Activated T-cell treated with anti-CD3 and anti-CD28 coated beads, Interleukin-2, amount 50 U/mL, for 1 hour (primary cell): ENCODE measurements around the gene PARP8.
"Not testable (repeated sequence)": the region's sequence is repeated elsewhere in the genome, so short reads cannot be mapped to it uniquely, and the experiment has no call there.

Experiments used
- DNase-seq: peaks from one replicate; pipeline ENCODE4 v3.0.0-alpha.2; 2020

PARP8 gene

DNA sequence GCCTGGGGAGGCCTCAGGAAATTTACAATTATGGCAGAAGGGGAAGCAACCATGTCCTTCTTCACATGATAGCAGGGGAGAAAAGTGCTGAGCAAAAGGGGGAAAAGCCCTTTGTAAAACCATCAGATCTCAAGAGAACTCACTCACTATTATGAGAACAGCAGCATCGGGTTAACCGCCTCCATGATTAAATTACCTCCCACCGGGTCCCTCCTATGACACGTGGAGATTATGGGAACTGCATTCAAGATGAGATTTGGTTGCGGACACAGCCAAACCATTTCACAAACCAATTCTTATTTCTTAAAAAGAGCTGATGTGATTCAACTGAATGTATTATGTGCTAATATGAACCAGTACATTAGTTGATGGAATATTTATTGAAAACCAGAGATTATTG lies 63.9 kb downstream of the PARP8 start:
- DNase-seq = no peak

DNA sequence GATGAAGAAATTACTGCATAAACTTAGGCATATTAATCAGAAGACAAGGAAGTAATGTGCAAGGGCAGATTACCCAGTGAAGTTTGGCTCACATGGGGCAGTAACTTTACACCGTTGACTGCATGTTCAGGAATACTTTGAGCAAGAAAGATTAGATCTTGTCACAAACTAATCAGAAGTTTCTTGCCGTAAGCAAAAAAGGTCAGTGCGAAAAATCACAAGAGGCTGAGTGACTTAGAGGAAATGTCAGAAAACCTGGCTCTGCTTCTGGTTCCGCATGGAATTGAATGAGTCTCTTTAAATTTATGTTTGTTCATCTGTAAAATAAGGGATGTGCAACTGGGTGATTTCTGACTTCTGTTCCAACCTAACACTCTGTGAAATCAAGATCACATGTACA lies 64.4 kb downstream of the PARP8 start:
- DNase-seq = no peak

GRCh38 chr5:50733741-50734140 lies 67.3 kb downstream of the PARP8 start:
- DNase-seq = no peak

DNA sequence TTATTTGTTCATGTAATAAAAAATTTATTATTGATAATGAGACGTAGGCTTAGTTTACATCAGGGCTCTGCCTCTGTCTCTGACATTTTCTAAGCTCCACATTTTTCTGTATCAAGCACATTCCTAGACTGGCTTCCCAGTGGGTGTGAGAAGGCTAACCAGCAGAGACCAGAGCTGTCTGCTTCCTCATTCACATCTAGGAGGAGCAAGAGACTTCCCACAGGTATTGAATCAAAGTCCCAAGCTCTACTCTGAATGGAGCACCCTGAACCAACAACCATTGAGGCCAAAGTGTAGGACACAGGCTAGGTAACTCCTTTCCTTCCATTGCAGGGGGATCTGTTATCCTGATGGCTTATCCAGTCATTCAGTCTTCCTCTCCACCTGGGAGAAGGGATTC lies 72.4 kb downstream of the PARP8 start:
- no peak for DNase-seq

DNA sequence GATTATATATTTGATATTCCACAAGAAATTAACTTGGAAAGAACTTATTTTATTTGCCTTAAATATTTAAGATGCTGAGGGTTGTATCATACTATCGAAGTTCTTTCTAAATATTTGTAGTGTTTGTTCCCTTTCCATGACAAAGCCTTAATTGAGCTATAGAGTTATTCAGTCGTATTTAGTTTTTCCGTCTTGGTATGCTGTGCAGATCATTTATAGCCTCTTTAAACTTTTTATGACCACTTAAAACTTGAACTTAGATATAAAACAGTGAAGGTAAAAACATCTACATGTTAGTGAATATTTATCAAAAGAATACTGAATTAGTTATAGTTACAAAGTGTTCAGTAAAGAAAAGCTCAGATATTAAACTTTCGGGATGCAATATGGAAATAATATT lies 74.4 kb downstream of the PARP8 start:
- DNase-seq = no peak

DNA sequence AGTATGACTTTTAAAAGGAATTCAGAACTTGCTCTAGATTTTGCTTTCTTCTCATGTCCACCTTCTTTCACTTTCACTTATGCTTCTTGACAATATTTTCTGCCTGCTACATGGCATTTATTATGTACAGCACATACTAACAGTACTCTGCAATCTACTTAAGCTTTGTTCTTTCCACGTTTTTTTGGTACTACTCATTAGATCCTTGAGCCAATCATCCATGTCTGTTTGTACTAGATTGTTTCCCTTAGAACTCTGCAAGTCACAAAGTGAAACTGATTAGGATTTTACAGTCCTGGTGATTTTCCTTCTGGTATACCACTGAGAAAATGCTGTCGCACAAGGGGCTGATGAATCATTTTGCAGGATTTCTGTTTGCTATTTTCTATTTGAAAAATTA lies 78.3 kb downstream of the PARP8 start:
- no peak for DNase-seq

DNA sequence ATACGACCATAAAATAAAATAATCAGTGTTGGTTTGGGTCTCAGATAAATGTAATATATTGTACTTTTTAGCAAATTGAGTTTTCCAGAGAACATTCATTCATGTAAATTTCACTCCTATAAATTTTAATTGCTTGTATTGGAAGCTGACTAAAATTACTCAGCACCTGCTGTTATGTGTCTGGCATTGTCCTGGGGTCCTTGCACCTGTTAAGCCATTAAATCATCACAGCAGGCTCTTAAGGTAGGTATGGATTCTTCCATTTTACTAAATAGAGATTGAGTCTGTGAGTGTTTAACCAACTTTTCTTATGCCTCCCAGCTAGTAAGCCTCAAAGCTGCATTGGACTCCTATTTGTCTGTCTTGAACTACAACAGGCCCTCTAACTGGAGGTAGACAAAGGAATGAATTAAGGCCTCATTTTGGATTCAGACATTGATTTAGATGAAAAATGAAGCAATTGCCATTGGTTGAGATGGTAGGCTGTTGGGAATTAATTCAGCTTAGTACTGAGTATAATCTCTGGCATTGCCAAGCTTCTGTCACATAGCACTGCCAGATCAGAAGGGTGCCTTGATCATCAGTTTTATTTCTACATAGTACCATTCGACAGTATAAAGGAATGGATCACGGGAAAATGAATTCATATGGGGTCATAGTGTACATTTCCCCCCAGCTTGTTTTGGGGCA lies 78.9 kb downstream of the PARP8 start:
- DNase-seq = no peak

DNA sequence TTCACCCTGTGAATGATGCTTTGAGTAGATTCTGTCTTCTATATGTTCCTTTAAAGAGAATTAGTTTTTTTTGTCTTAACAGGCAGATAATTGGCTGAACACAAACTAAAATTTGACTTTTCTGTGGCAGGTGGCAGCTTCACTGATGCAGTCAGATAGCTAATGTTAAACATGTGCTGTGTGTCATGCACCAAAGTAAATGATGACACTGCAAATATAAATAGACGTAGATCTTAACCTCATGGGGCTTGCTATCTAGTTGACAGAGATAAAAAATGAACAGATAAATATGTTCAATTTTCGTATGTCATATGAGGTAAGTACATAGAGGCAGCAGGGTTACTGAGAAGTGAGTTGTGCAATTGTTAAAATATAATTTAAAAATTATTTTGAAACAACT lies 82.7 kb downstream of the PARP8 start:
- DNase-seq = no peak

- DNase-seq = no peak
Measured at GRCh38 chr5:50749873-50750272, 83.4 kb downstream of the PARP8 start.

DNA sequence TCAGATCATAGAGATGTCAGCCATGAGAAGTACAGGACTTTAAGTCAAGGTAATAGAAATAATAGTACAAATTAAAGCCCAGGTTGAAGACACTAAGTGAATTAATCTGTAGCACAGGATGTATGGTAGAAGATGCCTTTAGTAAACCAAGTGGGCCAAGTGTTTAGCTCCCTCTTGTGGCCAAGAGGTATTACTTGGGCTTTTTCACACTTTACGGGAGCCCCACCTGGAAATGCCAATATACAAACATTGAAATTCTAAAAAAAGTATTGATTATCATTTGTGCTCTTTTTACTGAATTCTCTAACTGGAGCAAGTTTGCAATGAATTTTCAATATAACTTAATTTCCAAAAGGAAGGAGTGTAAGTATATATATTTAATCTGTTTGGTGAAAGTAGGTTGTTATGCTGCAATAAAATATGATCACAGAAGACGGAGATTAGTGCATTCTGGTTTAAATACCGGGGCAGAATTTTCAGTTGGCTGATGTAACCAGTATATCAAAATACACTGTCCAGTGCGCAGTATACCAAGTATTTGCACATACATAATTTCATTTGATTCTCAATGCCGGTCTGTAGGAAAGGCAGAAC lies 84.7 kb downstream of the PARP8 start:
- DNase-seq = no peak

DNA sequence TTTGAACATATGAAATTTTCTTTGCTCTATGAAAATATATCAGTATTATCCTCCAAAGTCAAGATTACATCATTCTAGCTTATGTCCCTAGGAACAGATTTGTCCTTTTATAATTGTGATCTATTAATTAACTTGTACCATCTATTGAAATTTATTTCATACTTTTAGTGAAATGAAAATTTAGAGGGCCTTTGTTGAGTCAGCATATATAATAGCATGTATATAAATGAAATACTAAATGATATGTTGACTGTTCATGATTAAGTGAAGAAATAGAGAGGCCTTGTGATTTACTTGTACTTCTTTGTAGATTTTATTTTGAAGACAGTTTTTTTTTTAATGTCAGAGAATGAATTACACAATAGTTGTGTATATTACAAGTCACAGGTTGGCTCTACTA lies 86.4 kb downstream of the PARP8 start:
- no peak for DNase-seq

DNA sequence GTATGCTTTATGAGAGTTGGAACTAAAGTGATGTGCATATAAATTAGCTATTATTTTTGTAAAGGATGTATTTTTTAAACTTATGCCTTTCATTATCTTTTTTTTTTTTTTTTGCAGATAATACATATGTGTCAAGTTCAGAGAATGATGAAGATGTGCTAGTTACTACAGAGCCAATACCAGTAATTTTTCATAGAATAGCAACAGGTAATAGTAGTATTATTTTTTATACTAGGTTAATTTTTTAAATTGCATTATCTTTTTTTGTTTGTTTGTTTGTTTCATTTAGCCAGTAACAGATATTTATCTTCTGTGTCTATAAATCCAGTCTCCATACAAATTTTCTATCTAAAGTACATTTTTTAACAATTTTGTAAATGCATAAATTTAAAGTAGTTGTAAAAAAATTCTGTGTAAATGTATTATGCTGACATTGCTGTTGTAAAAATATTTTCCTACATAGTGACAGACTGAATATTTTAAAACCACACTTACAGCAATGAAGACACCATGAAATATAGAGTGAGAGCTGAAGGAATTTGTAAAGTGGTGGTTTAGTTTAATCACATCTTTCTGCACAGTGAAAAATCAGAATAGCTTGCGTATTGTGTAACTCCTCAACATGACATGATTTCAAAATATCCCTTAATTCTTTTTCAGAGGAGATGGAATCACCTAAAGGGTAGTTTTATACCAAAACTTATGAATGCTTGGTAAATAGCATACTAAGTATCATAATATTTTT lies 93.3 kb downstream of the PARP8 start:
- no peak for DNase-seq

GRCh38 chr5:50763351-50763750 lies 96.9 kb downstream of the PARP8 start:
- DNase-seq = no peak

GRCh38 chr5:50763846-50764245 lies 97.4 kb downstream of the PARP8 start:
- no peak for DNase-seq

DNA sequence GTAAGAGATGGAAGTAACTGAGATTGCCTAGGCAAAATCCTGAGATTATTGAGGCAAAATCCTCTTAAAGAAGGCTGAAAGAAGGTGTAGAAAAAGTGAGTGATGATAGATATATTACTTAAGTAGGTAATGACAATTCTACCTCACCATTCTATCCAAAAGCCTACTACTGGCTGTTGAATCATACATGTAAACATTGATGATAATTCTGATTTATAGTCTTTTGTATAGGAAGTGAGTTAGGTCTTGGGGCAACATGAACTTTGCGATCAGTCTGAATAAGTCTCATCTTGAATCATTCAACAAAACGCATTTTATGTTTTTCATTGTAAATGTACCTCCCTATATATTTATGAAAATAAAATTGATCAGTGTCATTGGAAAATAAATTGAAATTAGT lies 99.6 kb downstream of the PARP8 start:
- DNase-seq = no peak

DNA sequence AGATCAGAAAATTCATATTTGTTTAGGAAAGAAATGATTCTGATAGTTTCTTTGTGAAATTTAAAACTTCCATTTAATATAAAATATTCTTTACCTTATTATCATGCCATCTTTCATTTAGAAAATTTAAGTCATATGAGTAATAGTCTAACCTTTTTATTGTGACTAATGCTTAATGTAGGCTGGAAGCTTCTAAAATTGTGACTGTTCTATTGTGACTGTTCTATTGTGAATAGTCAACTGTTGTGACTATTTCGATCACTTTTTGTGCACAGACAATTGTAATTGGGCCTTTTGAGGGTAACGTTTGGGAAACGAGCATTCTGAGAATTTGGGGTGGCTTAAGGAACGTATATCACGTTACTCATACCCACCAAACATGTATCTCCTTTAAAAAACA lies 100.0 kb downstream of the PARP8 start:
- no peak for DNase-seq

- no peak for DNase-seq
Measured at GRCh38 chr5:50766967-50767366, 100.5 kb downstream of the PARP8 start.

- DNase-seq = no peak
Measured at GRCh38 chr5:50767588-50767987, 101.2 kb downstream of the PARP8 start.

DNA sequence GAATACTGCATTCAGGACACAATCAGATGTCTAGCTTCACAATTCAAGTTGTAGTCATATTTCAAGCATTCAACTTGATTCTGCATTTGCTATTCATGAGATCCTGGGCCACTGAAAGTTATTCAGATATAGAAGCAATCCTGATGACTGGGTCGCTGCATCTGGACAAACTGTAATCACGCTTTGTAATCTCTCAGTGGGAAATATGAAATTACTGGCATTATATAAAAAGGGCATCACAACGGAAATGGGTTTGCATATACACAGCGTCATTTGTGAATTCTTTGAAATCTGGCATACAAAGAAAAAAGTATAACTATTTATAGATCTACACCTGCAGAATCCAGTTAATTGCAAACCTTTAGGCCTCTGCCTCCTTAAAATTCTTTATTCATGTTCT lies 102.2 kb downstream of the PARP8 start:
- no peak for DNase-seq

DNA sequence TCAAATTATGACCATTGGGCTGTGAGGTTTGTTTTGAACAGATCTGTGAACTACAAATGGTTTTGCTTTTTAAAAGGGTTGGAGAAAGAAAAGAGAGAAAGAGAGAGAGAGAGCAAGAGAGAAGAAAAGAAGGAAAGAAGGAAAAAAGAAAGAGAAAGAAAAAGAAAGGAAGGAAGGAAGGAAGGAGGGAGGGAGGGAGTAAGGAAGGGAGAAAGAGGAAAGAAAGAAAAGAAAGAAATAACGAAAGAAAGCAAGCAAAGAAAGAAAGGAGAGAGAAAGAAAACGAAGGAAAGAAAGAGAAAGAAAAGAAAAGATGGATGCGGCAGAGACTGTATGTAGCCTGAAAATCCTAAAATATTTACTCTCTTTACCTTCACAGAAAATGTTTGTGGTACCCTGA lies 104.0 kb downstream of the PARP8 start:
- DNase-seq = no peak

DNA sequence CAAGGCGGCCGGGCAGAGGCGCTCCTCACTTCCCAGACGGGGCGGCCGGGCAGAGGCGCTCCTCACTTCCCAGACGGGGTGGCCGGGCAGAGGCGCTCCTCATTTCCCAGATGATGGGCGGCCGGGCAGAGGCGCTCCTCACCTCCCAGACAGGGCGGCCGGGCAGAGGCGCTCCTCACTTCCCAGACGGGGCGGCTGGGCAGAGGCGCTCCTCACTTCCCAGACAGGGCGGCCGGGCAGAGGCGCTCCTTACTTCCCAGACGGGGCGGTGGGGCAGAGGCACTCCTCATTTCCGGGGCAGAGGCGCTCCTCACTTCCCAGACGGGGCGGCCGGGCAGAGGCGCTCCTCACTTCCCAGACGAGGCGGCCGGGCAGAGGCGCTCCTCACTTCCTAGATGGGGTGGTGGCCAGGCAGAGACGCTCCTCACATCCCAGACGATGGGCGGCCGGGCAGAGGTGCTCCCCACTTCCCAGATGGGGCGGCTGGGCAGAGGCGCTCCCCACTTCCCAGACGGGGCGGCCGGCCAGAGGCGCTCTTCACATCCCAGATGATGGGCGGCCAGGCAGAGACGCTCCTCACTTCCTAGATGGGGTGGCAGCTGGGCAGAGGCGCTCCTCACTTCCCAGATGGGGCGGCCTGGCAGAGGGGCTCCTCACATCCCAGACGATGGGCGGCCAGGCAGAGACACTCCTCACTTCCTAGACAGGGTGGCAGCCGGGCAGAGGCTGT lies 108.2 kb downstream of the PARP8 start:
- not testable (repeated sequence) for DNase-seq

GRCh38 chr5:50786073-50786472 lies 119.6 kb downstream of the PARP8 start:
- DNase-seq = no peak

DNA sequence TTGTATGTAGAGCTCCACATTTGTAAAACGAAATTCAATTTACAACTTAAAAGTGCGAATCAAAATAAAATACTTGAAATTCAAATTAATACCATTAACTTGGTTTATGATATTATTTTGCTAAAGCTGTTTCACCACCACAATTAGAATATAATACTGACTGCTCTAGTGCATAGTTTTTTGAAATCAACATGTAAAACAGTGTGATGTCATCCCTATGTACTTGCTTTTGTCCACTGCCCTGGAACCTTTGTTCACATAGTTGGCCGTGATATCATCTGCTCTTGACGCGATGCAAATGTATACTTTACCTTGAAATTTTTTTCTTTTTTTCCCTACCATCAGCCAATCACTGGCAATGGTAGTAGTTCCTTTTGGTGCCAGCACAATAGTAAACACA lies 125.4 kb downstream of the PARP8 start:
- DNase-seq = no peak

DNA sequence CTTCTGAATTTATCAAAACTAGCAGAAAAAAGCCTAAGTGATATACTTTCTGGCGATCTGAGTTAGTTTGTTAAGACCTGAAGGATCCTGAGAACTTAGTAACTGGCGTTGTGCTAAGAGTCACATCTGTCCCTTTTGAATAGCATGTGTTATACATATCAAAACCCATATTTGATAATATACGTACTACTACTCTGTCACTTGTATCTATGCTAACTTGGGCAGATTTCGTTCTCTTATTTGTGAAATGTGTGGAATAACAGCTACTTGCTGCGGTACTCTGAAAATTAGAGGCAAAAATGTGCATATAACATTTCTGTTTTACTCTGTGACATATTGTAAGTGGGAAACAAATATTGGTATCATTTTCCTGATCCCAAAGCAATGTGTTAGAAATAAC lies 126.4 kb downstream of the PARP8 start:
- DNase-seq = no peak
